Lower leg skin (tissue), 3 donors: ENCODE results near the gene CD209.

Source experiments
- CTCF ChIP-seq, 3 donors: fragments of 450-650 bp; IDR thresholded peaks; one replicate each; pipeline ENCODE4 v1.5.1; 2016; ENCODE audit warnings: antibody characterized with exemption in 3 of 3, mild to moderate bottlenecking in 3 of 3, moderate library complexity in 2 of 3
- POLR2A ChIP-seq, 2 donors: fragments of 450-650 bp; IDR thresholded peaks; one replicate each; pipeline ENCODE4 v1.6.1; 2016 to 2017; ENCODE audit warnings: antibody characterized with exemption in 2 of 2, mild to moderate bottlenecking in 1 of 2, moderate library complexity in 1 of 2

GRCh38 chr19:7743425-7743841, 3.9 kb downstream of the CD209 start:
- TF ChIP-seq CTCF (IDR thresholded peaks at IDR 0.05) (no peak), POLR2A (IDR thresholded peaks at IDR 0.05) (no peak)
